ENCODE measurements around the gene HSPA2.

DNA sequence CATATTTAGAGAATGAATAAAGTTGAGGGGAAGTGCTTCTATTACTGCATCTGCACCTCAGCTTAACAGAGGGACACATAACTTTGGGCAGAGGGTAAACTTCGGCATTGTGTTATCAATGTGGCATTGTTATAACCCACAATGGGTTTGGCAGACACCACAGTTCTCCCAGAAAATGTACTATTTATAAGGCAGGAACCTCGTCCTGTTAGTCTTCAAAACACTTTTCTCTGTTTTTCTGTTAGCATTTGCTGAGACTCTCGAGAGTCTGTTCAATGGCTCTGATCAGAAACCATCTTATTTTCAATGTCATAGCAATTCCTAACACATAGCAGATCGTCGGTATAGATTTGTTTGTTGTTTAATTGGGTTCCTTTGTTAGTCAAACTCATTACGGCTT, 23.2 kb downstream of the HSPA2 start:
- TF ChIP-seq CTCF (IDR thresholded peaks at IDR 0.05) (no peak), POLR2A (IDR thresholded peaks at IDR 0.05) (no peak)
